ENCODE data around the gene UBE2QL1. TPM values are rescaled to one million over a fixed set of nuclear protein-coding genes. Genes with fewer than 3 reads are reported as not detected.
A peak's percentile ranks its signal among the peaks of the same experiment; 100 is the strongest.

The UBE2QL1 gene
- 0.73 and 0.91 TPM in 2 replicates for total RNA-seq

GRCh38 chr5:6448622-6449464 lies at the start of gene UBE2QL1:
UBE2QL1 (plus strand) TSS chr5:6448859; CDS start chr5:6448894, 35 bp downstream.
- intact Hi-C loops (cut with micrococcal nuclease), result loop anchor here (5.0 kb wide), 1 partner anchor 48 kb away; no protein-coding TSS in a partner anchor
- Mint-ChIP-seq H3K27ac (peak within 1 kb of the TSS; percentile 67), H3K4me3 (peak within 1 kb of the TSS; percentile 83), H3K9me3 (no peaks in the 10 kb centered on the region), H3K4me1 (ENCODE audit: low read depth) (peaks cover 5% of the 10 kb centered on the region), H3K27me3 (ENCODE audit: insufficient read depth) (peaks cover 38% of the 10 kb centered on the region), H3K36me3 (ENCODE audit: low read depth) (peaks cover 2% of the 10 kb centered on the region)
- no peak for DNase-seq (ENCODE audit: low spot score)

- Mint-ChIP-seq H3K4me1 (ENCODE audit: low read depth) (no peaks in the 10 kb centered on the region), H3K27me3 (ENCODE audit: insufficient read depth) (peaks cover 11% of the 10 kb centered on the region), H3K9me3 (no peaks in the 10 kb centered on the region), H3K4me3 (no peak overlapping the region), H3K27ac (no peak overlapping the region), H3K36me3 (ENCODE audit: low read depth) (no peaks in the 10 kb centered on the region)
- intact Hi-C loops (cut with micrococcal nuclease), result no loop called here
- DNase-seq (ENCODE audit: low spot score), result no peak
Observed at GRCh38 chr5:6399980-6400910, 48.4 kb upstream of the UBE2QL1 start.

- Mint-ChIP-seq H3K36me3 (ENCODE audit: low read depth) (no peaks in the 10 kb centered on the region), H3K4me3 (no peak overlapping the region), H3K9me3 (no peaks in the 10 kb centered on the region), H3K27me3 (ENCODE audit: insufficient read depth) (peaks cover 11% of the 10 kb centered on the region), H3K27ac (no peak overlapping the region), H3K4me1 (ENCODE audit: low read depth) (no peaks in the 10 kb centered on the region)
- intact Hi-C loops (cut with micrococcal nuclease), result no loop called here
- no peak for DNase-seq (ENCODE audit: low spot score)
Observed at GRCh38 chr5:6401410-6401809, 47.2 kb upstream of the UBE2QL1 start.

- Mint-ChIP-seq H3K9me3 (no peaks in the 10 kb centered on the region), H3K27me3 (ENCODE audit: insufficient read depth) (peaks cover 8% of the 10 kb centered on the region), H3K27ac (no peak overlapping the region), H3K4me1 (ENCODE audit: low read depth) (no peaks in the 10 kb centered on the region), H3K36me3 (ENCODE audit: low read depth) (no peaks in the 10 kb centered on the region), H3K4me3 (no peak overlapping the region)
- no peak for DNase-seq (ENCODE audit: low spot score)
- intact Hi-C loops (cut with micrococcal nuclease), result no loop called here
Observed at GRCh38 chr5:6402939-6403338, 45.7 kb upstream of the UBE2QL1 start.

GRCh38 chr5:6403416-6403815 lies 45.2 kb upstream of the UBE2QL1 start:
- H3K36me3 Mint-ChIP-seq (ENCODE audit: low read depth), result no peaks in the 10 kb centered on the region
- H3K4me1 Mint-ChIP-seq (ENCODE audit: low read depth), result no peaks in the 10 kb centered on the region
- intact Hi-C loops (cut with micrococcal nuclease), result no loop called here
- H3K4me3 Mint-ChIP-seq, result no peak overlapping the region
- peaks cover 8% of the 10 kb centered on the region for H3K27me3 Mint-ChIP-seq (ENCODE audit: insufficient read depth)
- H3K27ac Mint-ChIP-seq, result no peak overlapping the region
- DNase-seq (ENCODE audit: low spot score), result no peak
- H3K9me3 Mint-ChIP-seq, result no peaks in the 10 kb centered on the region

- H3K27ac Mint-ChIP-seq, result no peak overlapping the region
- intact Hi-C loops (cut with micrococcal nuclease), result no loop called here
- H3K36me3 Mint-ChIP-seq (ENCODE audit: low read depth), result no peaks in the 10 kb centered on the region
- H3K4me1 Mint-ChIP-seq (ENCODE audit: low read depth), result no peaks in the 10 kb centered on the region
- no peak overlapping the region for H3K4me3 Mint-ChIP-seq
- no peaks in the 10 kb centered on the region for H3K9me3 Mint-ChIP-seq
- H3K27me3 Mint-ChIP-seq (ENCODE audit: insufficient read depth), result peaks cover 8% of the 10 kb centered on the region
- no peak for DNase-seq (ENCODE audit: low spot score)
Observed at GRCh38 chr5:6404129-6404528, 44.5 kb upstream of the UBE2QL1 start.

GRCh38 chr5:6405591-6405990 lies 43.1 kb upstream of the UBE2QL1 start:
- H3K4me1 Mint-ChIP-seq (ENCODE audit: low read depth), result no peaks in the 10 kb centered on the region
- H3K36me3 Mint-ChIP-seq (ENCODE audit: low read depth), result no peaks in the 10 kb centered on the region
- no peak overlapping the region for H3K4me3 Mint-ChIP-seq
- no peaks in the 10 kb centered on the region for H3K9me3 Mint-ChIP-seq
- no peak for DNase-seq (ENCODE audit: low spot score)
- peaks cover 6% of the 10 kb centered on the region for H3K27me3 Mint-ChIP-seq (ENCODE audit: insufficient read depth)
- intact Hi-C loops (cut with micrococcal nuclease), result no loop called here
- no peak overlapping the region for H3K27ac Mint-ChIP-seq

GRCh38 chr5:6407558-6408259 lies 41.0 kb upstream of the UBE2QL1 start:
- intact Hi-C loops (cut with micrococcal nuclease), result no loop called here
- Mint-ChIP-seq H3K9me3 (no peaks in the 10 kb centered on the region), H3K27ac (no peak overlapping the region), H3K36me3 (ENCODE audit: low read depth) (no peaks in the 10 kb centered on the region), H3K4me1 (ENCODE audit: low read depth) (no peaks in the 10 kb centered on the region), H3K27me3 (ENCODE audit: insufficient read depth) (peaks cover 2% of the 10 kb centered on the region), H3K4me3 (no peak overlapping the region)
- no peak for DNase-seq (ENCODE audit: low spot score)

- no peaks in the 10 kb centered on the region for H3K36me3 Mint-ChIP-seq (ENCODE audit: low read depth)
- no peaks in the 10 kb centered on the region for H3K4me1 Mint-ChIP-seq (ENCODE audit: low read depth)
- no peak overlapping the region for H3K4me3 Mint-ChIP-seq
Observed at GRCh38 chr5:6408260-6408596, 40.4 kb upstream of the UBE2QL1 start.

GRCh38 chr5:6408627-6409446 lies 39.8 kb upstream of the UBE2QL1 start:
- Mint-ChIP-seq H3K4me3 (no peak overlapping the region), H3K36me3 (ENCODE audit: low read depth) (no peaks in the 10 kb centered on the region), H3K27ac (no peak overlapping the region), H3K4me1 (ENCODE audit: low read depth) (no peaks in the 10 kb centered on the region), H3K9me3 (no peaks in the 10 kb centered on the region), H3K27me3 (ENCODE audit: insufficient read depth) (no peaks in the 10 kb centered on the region)
- intact Hi-C loops (cut with micrococcal nuclease), result no loop called here
- DNase-seq (ENCODE audit: low spot score), result no peak

More at GRCh38 chr5:6408260-6408596, 40.4 kb upstream of the UBE2QL1 start:
- no peaks in the 10 kb centered on the region for H3K9me3 Mint-ChIP-seq
- no peak overlapping the region for H3K27ac Mint-ChIP-seq
- peaks cover 2% of the 10 kb centered on the region for H3K27me3 Mint-ChIP-seq (ENCODE audit: insufficient read depth)
- no peak for DNase-seq (ENCODE audit: low spot score)
- intact Hi-C loops (cut with micrococcal nuclease), result no loop called here

GRCh38 chr5:6410421-6410820 lies 38.2 kb upstream of the UBE2QL1 start:
- H3K36me3 Mint-ChIP-seq (ENCODE audit: low read depth), result no peaks in the 10 kb centered on the region
- H3K4me1 Mint-ChIP-seq (ENCODE audit: low read depth), result no peaks in the 10 kb centered on the region
- H3K9me3 Mint-ChIP-seq, result no peaks in the 10 kb centered on the region
- intact Hi-C loops (cut with micrococcal nuclease), result no loop called here
- H3K27me3 Mint-ChIP-seq (ENCODE audit: insufficient read depth), result no peaks in the 10 kb centered on the region
- no peak overlapping the region for H3K4me3 Mint-ChIP-seq
- H3K27ac Mint-ChIP-seq, result no peak overlapping the region
- DNase-seq (ENCODE audit: low spot score), result no peak

- no peak for DNase-seq (ENCODE audit: low spot score)
- intact Hi-C loops (cut with micrococcal nuclease), result no loop called here
- Mint-ChIP-seq H3K4me1 (ENCODE audit: low read depth) (no peaks in the 10 kb centered on the region), H3K9me3 (no peaks in the 10 kb centered on the region), H3K36me3 (ENCODE audit: low read depth) (no peaks in the 10 kb centered on the region), H3K27me3 (ENCODE audit: insufficient read depth) (no peaks in the 10 kb centered on the region), H3K4me3 (no peak overlapping the region), H3K27ac (no peak overlapping the region)
Observed at GRCh38 chr5:6411141-6411540, 37.5 kb upstream of the UBE2QL1 start.
